HEK293 (cell line): ENCODE data around the gene MMD.

Experiments used
- CTCF ChIA-PET: fragments of 350-600 bp; formaldehyde crosslinking; extraction: SDS; loops from one replicate; lab custom pipeline; 2021; ENCODE audit warnings: antibody characterized with exemption; lab: Yijun Ruan, JAX
- POLR2A ChIA-PET: fragments of 300-600 bp; formaldehyde crosslinking; extraction: SDS; loops from one replicate; lab custom pipeline; 2020; ENCODE audit warnings: antibody characterized with exemption, inconsistent platforms; lab: Yijun Ruan, JAX
- H3K27ac ChIP-seq: fragments of 200-500 bp; sonication (Bioruptor generic); 2 replicates; pipeline ENCODE4 v1.5.1; 2014; ENCODE audit warnings: low read depth, low read length, control low read depth, inconsistent platforms; ENCODE audit errors: extremely low read depth
- H3K36me3 ChIP-seq, 2 experiments: fragments of 200-500 bp in 1 of 2; sonication (Bioruptor generic) in 1 of 2; 1 replicate in 1 of 2; 2 replicates in 1 of 2; pipeline ENCODE4 v1.5.1; 2014 to 2017; ENCODE audit warnings: inconsistent platforms in 2 of 2, low read length in 2 of 2; ENCODE audit not compliant: control insufficient read depth in 2 of 2, insufficient read depth in 1 of 2
- H3K4me1 ChIP-seq: fragments of 200-500 bp; sonication (Bioruptor generic); 2 replicates; pipeline ENCODE4 v1.5.1; 2014; ENCODE audit warnings: mild to moderate bottlenecking, low read length, inconsistent platforms; ENCODE audit not compliant: control insufficient read depth, insufficient read depth
- H3K4me3 ChIP-seq: 2 replicates; pipeline ENCODE4 v1.5.1; 2011; ENCODE audit warnings: low read depth, mild to moderate bottlenecking, control low read depth, low read length, moderate library complexity
- H3K9me3 ChIP-seq: fragments of 200-500 bp; sonication (Bioruptor generic); 2 replicates; pipeline ENCODE4 v1.5.1; 2014; ENCODE audit warnings: low read depth, low read length, inconsistent platforms; ENCODE audit not compliant: control insufficient read depth, insufficient read depth
- GLI4 ChIP-seq: fragments of 450-650 bp; formaldehyde crosslinking; IDR thresholded peaks from 2 replicates; pipeline ENCODE4 v1.5.1; 2016; ENCODE audit warnings: missing biosample characterization, missing genetic modification characterization
- SETDB1 ChIP-seq: IDR thresholded peaks from one replicate; pipeline ENCODE4 v1.6.1; 2017; ENCODE audit warnings: mild to moderate bottlenecking, low read length, moderate library complexity, mixed read lengths; ENCODE audit not compliant: insufficient read length
- TCF7L2 ChIP-seq: IDR thresholded peaks from 2 replicates; pipeline ENCODE4 v1.6.1; 2011; ENCODE audit warnings: low read depth, mild to moderate bottlenecking, inconsistent platforms, low read length, moderate library complexity, borderline replicate concordance
- TSHZ1 ChIP-seq: fragments of 450-650 bp; formaldehyde crosslinking; IDR thresholded peaks from 2 replicates; pipeline ENCODE4 v1.5.1; 2016; ENCODE audit warnings: missing biosample characterization, missing genetic modification characterization, borderline replicate concordance
- YY1 ChIP-seq: fragments of 450-650 bp; formaldehyde crosslinking; IDR thresholded peaks from 2 replicates; pipeline ENCODE4 v1.5.1; 2018; ENCODE audit warnings: missing biosample characterization, missing genetic modification characterization
- ZEB2 ChIP-seq: fragments of 450-650 bp; formaldehyde crosslinking; IDR thresholded peaks from 2 replicates; pipeline ENCODE4 v1.5.1; 2016; ENCODE audit warnings: missing biosample characterization, missing genetic modification characterization
- ZNF114 ChIP-seq: fragments of 450-650 bp; formaldehyde crosslinking; IDR thresholded peaks from 2 replicates; pipeline ENCODE4 v1.5.0; 2017; ENCODE audit warnings: missing biosample characterization, missing genetic modification characterization
- ZNF121 ChIP-seq: fragments of 450-650 bp; formaldehyde crosslinking; IDR thresholded peaks from 2 replicates; pipeline ENCODE4 v1.5.1; 2016; ENCODE audit warnings: missing biosample characterization, missing genetic modification characterization
- ZNF138 ChIP-seq: fragments of 450-650 bp; formaldehyde crosslinking; IDR thresholded peaks from 2 replicates; pipeline ENCODE4 v1.5.1; 2016; ENCODE audit warnings: missing biosample characterization, missing genetic modification characterization, borderline replicate concordance
- ZNF223 ChIP-seq: fragments of 450-650 bp; formaldehyde crosslinking; IDR thresholded peaks from 2 replicates; pipeline ENCODE4 v1.5.1; 2016; ENCODE audit warnings: missing biosample characterization, missing genetic modification characterization
- ZNF248 ChIP-seq: fragments of 450-650 bp; formaldehyde crosslinking; IDR thresholded peaks from 2 replicates; pipeline ENCODE4 v1.5.1; 2017; ENCODE audit warnings: missing biosample characterization, missing genetic modification characterization
- ZNF26 ChIP-seq: fragments of 450-650 bp; formaldehyde crosslinking; IDR thresholded peaks from 2 replicates; pipeline ENCODE4 v1.5.1; 2016; ENCODE audit warnings: missing biosample characterization, missing genetic modification characterization
- ZNF324 ChIP-seq: fragments of 450-650 bp; formaldehyde crosslinking; IDR thresholded peaks from 2 replicates; pipeline ENCODE4 v1.5.1; 2016; ENCODE audit warnings: missing biosample characterization, missing genetic modification characterization
- ZNF37A ChIP-seq: fragments of 450-650 bp; IDR thresholded peaks from 2 replicates; pipeline ENCODE4 v1.5.1; 2018; ENCODE audit warnings: missing biosample characterization, missing genetic modification characterization
- ZNF529 ChIP-seq: fragments of 450-650 bp; formaldehyde crosslinking; IDR thresholded peaks from 2 replicates; pipeline ENCODE4 v1.5.1; 2017; ENCODE audit warnings: missing genetic modification characterization, missing biosample characterization; ENCODE audit not compliant: insufficient replicate concordance
- ZNF530 ChIP-seq: fragments of 450-650 bp; formaldehyde crosslinking; IDR thresholded peaks from 2 replicates; pipeline ENCODE4 v1.5.1; 2016; ENCODE audit warnings: low read depth, missing biosample characterization, missing genetic modification characterization
- ZNF549 ChIP-seq: fragments of 450-650 bp; IDR thresholded peaks from 2 replicates; pipeline ENCODE4 v1.5.1; 2018; ENCODE audit warnings: missing biosample characterization, missing genetic modification characterization, mild to moderate bottlenecking, inconsistent platforms, moderate library complexity
- ZNF560 ChIP-seq: fragments of 450-650 bp; formaldehyde crosslinking; IDR thresholded peaks from 2 replicates; pipeline ENCODE4 v1.5.1; 2017; ENCODE audit warnings: missing biosample characterization, missing genetic modification characterization, borderline replicate concordance
- ZNF621 ChIP-seq: fragments of 450-650 bp; formaldehyde crosslinking; IDR thresholded peaks from 2 replicates; pipeline ENCODE4 v1.5.1; 2017; ENCODE audit warnings: missing biosample characterization, missing genetic modification characterization
- ZNF624 ChIP-seq: fragments of 450-650 bp; formaldehyde crosslinking; IDR thresholded peaks from 2 replicates; pipeline ENCODE4 v1.5.1; 2017; ENCODE audit warnings: missing biosample characterization, missing genetic modification characterization
- ZNF747 ChIP-seq: fragments of 450-650 bp; formaldehyde crosslinking; IDR thresholded peaks from 2 replicates; pipeline ENCODE4 v1.5.1; 2016; ENCODE audit warnings: missing biosample characterization, missing genetic modification characterization
- TF ChIP-seq, protein P1 (sequence below): fragments of 450-650 bp; formaldehyde crosslinking; IDR thresholded peaks from 2 replicates; pipeline ENCODE4 v1.5.0; 2017; ENCODE audit warnings: missing biosample characterization, missing genetic modification characterization, borderline replicate concordance
- TF ChIP-seq, protein P2 (sequence below): fragments of 450-650 bp; formaldehyde crosslinking; IDR thresholded peaks from 2 replicates; pipeline ENCODE4 v1.5.1; 2016; ENCODE audit warnings: missing biosample characterization, missing genetic modification characterization, low read depth
- TF ChIP-seq, protein P3 (sequence below): fragments of 450-650 bp; formaldehyde crosslinking; IDR thresholded peaks from 2 replicates; pipeline ENCODE4 v1.5.1; 2016; ENCODE audit warnings: missing biosample characterization, missing genetic modification characterization
- TF ChIP-seq, protein P4 (sequence below): fragments of 450-650 bp; formaldehyde crosslinking; IDR thresholded peaks from 2 replicates; pipeline ENCODE4 v1.5.1; 2017; ENCODE audit warnings: missing biosample characterization, missing genetic modification characterization

Gene MMD

GRCh38 chr17:55345132-55345531 is 76.5 kb downstream of the MMD start:
- TF ChIP-seq YY1 (no peak), ZNF138 (no peak), TCF7L2 (no peak), ZNF621 (no peak), ZNF37A (tag by site-specific recombination) (no peak), ZNF529 (tag by site-specific recombination) (no peak), ZNF26 (tag by site-specific recombination) (no peak), ZNF747 (no peak), GLI4 (no peak), ZNF223 (tag by site-specific recombination) (no peak), ZNF114 (tag by site-specific recombination) (no peak), ZNF624 (tag by site-specific recombination) (no peak), ZNF530 (tag by site-specific recombination) (no peak)
- TF ChIP-seq, protein P1, sequence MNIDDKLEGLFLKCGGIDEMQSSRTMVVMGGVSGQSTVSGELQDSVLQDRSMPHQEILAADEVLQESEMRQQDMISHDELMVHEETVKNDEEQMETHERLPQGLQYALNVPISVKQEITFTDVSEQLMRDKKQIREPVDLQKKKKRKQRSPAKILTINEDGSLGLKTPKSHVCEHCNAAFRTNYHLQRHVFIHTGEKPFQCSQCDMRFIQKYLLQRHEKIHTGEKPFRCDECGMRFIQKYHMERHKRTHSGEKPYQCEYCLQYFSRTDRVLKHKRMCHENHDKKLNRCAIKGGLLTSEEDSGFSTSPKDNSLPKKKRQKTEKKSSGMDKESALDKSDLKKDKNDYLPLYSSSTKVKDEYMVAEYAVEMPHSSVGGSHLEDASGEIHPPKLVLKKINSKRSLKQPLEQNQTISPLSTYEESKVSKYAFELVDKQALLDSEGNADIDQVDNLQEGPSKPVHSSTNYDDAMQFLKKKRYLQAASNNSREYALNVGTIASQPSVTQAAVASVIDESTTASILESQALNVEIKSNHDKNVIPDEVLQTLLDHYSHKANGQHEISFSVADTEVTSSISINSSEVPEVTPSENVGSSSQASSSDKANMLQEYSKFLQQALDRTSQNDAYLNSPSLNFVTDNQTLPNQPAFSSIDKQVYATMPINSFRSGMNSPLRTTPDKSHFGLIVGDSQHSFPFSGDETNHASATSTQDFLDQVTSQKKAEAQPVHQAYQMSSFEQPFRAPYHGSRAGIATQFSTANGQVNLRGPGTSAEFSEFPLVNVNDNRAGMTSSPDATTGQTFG (tag by site-specific recombination): no peak
- TF ChIP-seq, protein P2, sequence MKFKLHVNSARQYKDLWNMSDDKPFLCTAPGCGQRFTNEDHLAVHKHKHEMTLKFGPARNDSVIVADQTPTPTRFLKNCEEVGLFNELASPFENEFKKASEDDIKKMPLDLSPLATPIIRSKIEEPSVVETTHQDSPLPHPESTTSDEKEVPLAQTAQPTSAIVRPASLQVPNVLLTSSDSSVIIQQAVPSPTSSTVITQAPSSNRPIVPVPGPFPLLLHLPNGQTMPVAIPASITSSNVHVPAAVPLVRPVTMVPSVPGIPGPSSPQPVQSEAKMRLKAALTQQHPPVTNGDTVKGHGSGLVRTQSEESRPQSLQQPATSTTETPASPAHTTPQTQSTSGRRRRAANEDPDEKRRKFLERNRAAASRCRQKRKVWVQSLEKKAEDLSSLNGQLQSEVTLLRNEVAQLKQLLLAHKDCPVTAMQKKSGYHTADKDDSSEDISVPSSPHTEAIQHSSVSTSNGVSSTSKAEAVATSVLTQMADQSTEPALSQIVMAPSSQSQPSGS (tag by site-specific recombination): no peak
- Histone ChIP-seq H3K9me3 (no peaks in the 10 kb centered on the region), H3K4me1 (no peaks in the 10 kb centered on the region), H3K27ac (no peak overlapping the region), H3K36me3 (no peaks in the 10 kb centered on the region), H3K4me3 (no peak overlapping the region)
- CTCF ChIA-PET: interaction anchor here (1.0 to 7.8 kb wide), 3 partner anchors 11 to 353 kb away, joined by 4 to 106 read pairs (median 7); no protein-coding TSS in a partner anchor
- POLR2A ChIA-PET: no interaction called here

- Histone ChIP-seq H3K27ac (no peak overlapping the region), H3K36me3 (no peaks in the 10 kb centered on the region), H3K9me3 (no peaks in the 10 kb centered on the region), H3K4me1 (no peaks in the 10 kb centered on the region), H3K4me3 (no peak overlapping the region)
- CTCF ChIA-PET: interaction anchor here (0.5 to 7.8 kb wide), 5 partner anchors 12 to 563 kb away, joined by 3 to 106 read pairs (median 4); no protein-coding TSS in a partner anchor
- POLR2A ChIA-PET: no interaction called here
- no peak for TF ChIP-seq ZNF560 (tag by site-specific recombination)
- TF ChIP-seq, protein P3, sequence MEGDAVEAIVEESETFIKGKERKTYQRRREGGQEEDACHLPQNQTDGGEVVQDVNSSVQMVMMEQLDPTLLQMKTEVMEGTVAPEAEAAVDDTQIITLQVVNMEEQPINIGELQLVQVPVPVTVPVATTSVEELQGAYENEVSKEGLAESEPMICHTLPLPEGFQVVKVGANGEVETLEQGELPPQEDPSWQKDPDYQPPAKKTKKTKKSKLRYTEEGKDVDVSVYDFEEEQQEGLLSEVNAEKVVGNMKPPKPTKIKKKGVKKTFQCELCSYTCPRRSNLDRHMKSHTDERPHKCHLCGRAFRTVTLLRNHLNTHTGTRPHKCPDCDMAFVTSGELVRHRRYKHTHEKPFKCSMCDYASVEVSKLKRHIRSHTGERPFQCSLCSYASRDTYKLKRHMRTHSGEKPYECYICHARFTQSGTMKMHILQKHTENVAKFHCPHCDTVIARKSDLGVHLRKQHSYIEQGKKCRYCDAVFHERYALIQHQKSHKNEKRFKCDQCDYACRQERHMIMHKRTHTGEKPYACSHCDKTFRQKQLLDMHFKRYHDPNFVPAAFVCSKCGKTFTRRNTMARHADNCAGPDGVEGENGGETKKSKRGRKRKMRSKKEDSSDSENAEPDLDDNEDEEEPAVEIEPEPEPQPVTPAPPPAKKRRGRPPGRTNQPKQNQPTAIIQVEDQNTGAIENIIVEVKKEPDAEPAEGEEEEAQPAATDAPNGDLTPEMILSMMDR: no peak
- TF ChIP-seq ZNF248 (tag by site-specific recombination): no peak
- no peak for TF ChIP-seq ZEB2 (tag by site-specific recombination)
- TF ChIP-seq, protein P4, sequence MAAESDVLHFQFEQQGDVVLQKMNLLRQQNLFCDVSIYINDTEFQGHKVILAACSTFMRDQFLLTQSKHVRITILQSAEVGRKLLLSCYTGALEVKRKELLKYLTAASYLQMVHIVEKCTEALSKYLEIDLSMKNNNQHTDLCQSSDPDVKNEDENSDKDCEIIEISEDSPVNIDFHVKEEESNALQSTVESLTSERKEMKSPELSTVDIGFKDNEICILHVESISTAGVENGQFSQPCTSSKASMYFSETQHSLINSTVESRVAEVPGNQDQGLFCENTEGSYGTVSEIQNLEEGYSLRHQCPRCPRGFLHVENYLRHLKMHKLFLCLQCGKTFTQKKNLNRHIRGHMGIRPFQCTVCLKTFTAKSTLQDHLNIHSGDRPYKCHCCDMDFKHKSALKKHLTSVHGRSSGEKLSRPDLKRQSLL (tag by site-specific recombination): no peak
- TF ChIP-seq SETDB1: no peak
- no peak for TF ChIP-seq TSHZ1
- no peak for TF ChIP-seq ZNF549 (tag by site-specific recombination)
- no peak for TF ChIP-seq ZNF324 (tag by site-specific recombination)
- TF ChIP-seq ZNF529 (tag by site-specific recombination): no peak
- TF ChIP-seq ZNF121: no peak
Measured at GRCh38 chr17:55344514-55344997, 77.1 kb downstream of the MMD start.
